Astrocyte (in vitro differentiated cells and primary cell): ENCODE results near the gene PTPRT.

Experiments used
- CTCF ChIP-seq: IDR thresholded peaks from 2 replicates; pipeline ENCODE4 v1.5.1; 2011; ENCODE audit warnings: low read depth, mild to moderate bottlenecking, inconsistent platforms, low read length, moderate library complexity; ENCODE audit not compliant: insufficient read depth
- EZH2 ChIP-seq: IDR thresholded peaks from 2 replicates; pipeline ENCODE4 v1.6.1; 2012; ENCODE audit warnings: mild to moderate bottlenecking, low read length, inconsistent platforms; ENCODE audit not compliant: insufficient read depth

GRCh38 chr20:42401613-42402012 lies 788.1 kb downstream of the PTPRT start:
- TF ChIP-seq EZH2 (no peak), CTCF (no peak)
